ENCODE results near the gene MRPL14.
"Not testable (repeated sequence)": the region's sequence is repeated elsewhere in the genome, so short reads cannot be mapped to it uniquely, and the experiment has no call there.

MRPL14 gene

DNA sequence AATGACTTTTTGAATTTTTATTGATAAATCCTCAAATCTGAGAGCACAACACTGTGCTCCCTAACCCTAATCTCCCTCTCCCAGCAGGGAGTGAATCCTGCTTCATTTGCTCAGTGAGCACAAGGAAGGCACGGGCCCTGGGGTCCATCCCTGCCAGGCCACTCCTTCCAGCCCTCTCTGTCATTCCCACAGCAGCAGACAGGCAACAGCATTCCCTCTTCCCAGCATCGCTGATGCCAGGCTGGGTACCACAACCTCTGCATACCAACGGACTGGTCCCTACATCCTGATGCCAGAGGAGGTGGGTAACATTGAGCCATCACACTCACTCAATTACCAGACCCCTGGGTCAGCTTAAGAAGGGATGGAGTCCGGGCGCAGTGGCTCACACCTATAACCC lies 34.2 kb downstream of the MRPL14 start:
- DNase-seq (ENCODE audit: low read depth): no peak
- TF ChIP-seq CTCF (conservative IDR thresholded peaks at IDR 0.05; ENCODE audit: low read depth, low read length): no peak
- no peak overlapping the region for H3K4me3 ChIP-seq (ENCODE audit: low read length)

DNA sequence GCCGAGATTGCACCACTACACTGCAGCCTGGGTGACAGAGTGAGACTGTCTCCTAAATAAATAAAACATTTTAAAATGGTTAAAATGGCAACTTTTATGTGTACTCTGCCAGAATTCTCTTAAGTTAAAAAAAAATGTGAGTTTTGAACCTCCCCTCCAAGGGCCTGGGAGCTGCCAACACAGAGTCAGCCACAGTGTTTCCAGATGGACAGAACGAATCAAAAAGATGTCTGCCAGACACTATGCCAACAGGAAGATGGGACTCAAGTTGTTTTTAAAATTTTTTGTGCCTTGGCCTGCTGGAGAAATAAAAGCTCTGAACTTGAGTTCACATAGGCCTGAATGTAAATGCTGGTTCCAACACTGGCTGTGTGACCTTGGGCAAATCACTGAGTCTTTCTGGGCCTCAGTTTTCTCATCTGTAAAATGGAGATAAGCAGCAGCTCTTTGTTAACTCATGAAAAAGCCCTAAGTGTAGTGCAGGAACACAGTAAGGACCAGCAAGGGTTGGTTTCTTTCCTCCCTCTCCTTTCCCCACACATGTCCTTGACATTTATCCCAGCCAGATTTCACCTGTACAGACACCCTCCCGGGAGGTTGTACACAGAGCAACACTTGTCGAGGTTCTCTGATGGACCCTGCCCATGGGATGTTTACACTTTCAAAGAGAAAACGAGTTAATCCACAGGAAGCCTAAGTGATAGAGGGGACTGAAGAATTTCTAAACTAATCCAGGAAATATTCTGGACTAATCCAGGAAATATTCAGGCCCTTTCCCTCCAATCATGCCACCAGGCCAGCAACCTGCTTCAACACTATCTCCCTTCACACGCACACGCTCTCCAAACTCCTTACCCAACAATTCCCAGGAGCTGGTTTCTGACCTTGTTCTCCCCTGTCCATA lies 35.0 kb downstream of the MRPL14 start:
- no peak for TF ChIP-seq CTCF (conservative IDR thresholded peaks at IDR 0.05; ENCODE audit: low read depth, low read length)
- DNase-seq (ENCODE audit: low read depth): no peak

GRCh38 chr6:44091356-44091755 lies 35.9 kb downstream of the MRPL14 start:
- H3K4me3 ChIP-seq (ENCODE audit: low read length); DNase-seq (ENCODE audit: low read depth): not testable (repeated sequence)

More for the DNA sequence above, 35.0 kb downstream of the MRPL14 start:
- H3K4me3 ChIP-seq (ENCODE audit: low read length): no peak overlapping the region

DNA sequence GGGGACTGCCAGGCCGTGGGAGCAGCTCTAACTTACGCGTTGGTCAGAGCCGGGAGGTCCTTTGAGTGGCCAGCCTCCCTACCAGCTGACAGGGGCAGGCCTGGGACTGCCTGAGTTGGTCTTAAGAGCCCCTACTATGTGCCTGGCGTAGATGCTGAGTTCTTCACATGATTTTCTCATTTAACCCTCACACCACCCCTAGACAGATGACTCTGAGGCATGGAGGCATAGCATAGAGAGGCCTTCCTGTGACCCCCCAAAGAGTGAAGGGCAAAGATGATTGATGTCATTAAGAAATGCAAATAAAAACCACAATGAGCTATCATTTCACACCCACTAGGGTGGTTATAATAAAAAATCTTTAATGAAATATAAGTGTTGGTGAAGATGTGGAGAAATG lies 36.8 kb downstream of the MRPL14 start:
- no peak for DNase-seq (ENCODE audit: low read depth)
- TF ChIP-seq CTCF (conservative IDR thresholded peaks at IDR 0.05; ENCODE audit: low read depth, low read length): no peak

GRCh38 chr6:44088827-44089590 lies 38.2 kb downstream of the MRPL14 start:
- H3K4me3 ChIP-seq (ENCODE audit: low read length): no peak overlapping the region
- no peak for DNase-seq (ENCODE audit: low read depth)
- no peak for TF ChIP-seq CTCF (conservative IDR thresholded peaks at IDR 0.05; ENCODE audit: low read depth, low read length)

More for the DNA sequence above, 36.8 kb downstream of the MRPL14 start:
- H3K4me3 ChIP-seq (ENCODE audit: low read length): no peak overlapping the region

DNA sequence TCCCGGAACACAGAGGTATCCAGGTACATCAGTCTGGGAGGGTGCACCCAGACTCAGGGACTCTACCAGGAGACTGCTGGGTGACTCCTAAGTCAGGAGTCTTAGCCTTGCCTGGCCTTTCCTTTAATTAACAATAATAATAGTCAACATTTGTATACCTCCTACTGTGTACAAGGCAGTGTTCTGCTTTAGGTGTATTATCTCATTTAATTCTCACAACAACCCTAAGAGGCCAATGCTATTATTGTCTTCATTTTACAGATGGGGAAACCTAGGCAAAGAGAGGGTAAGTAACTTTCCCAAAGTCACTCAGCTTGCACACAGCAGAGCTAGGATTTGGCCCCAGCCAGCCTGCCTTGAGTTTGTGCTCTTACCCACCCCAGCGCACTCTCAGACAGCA lies 39.6 kb downstream of the MRPL14 start:
- no peak for TF ChIP-seq CTCF (conservative IDR thresholded peaks at IDR 0.05; ENCODE audit: low read depth, low read length)
- DNase-seq (ENCODE audit: low read depth): no peak
- H3K4me3 ChIP-seq (ENCODE audit: low read length): no peak overlapping the region

GRCh38 chr6:44086931-44087574 lies 40.2 kb downstream of the MRPL14 start:
- DNase-seq (ENCODE audit: low read depth): no peak
- TF ChIP-seq CTCF (conservative IDR thresholded peaks at IDR 0.05; ENCODE audit: low read depth, low read length): no peak
- H3K4me3 ChIP-seq (ENCODE audit: low read length): no peak overlapping the region

All from retinal pigment epithelial cell (primary cell).